ENCODE data around the gene SYT14.

DNA sequence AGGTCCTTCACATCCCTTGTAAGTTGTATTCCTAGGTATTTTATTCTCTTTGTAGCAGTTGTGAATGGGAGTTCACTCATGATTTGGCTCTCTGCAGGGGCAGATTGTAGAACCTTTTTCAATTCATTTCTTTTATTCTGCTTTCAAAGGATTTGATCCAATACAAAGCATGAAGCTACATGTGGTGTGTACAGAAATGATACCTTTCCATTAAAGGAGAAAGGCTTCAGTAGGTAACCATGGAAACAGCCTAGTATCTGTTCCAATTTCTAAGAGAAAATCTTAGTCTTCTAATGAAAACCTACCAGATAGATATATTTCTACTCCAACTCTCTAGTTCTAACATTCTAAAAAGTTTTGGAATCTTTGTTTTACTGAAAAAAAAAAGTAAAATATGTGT lies 105.0 kb downstream of the SYT14 start:
- TF ChIP-seq, protein P1, sequence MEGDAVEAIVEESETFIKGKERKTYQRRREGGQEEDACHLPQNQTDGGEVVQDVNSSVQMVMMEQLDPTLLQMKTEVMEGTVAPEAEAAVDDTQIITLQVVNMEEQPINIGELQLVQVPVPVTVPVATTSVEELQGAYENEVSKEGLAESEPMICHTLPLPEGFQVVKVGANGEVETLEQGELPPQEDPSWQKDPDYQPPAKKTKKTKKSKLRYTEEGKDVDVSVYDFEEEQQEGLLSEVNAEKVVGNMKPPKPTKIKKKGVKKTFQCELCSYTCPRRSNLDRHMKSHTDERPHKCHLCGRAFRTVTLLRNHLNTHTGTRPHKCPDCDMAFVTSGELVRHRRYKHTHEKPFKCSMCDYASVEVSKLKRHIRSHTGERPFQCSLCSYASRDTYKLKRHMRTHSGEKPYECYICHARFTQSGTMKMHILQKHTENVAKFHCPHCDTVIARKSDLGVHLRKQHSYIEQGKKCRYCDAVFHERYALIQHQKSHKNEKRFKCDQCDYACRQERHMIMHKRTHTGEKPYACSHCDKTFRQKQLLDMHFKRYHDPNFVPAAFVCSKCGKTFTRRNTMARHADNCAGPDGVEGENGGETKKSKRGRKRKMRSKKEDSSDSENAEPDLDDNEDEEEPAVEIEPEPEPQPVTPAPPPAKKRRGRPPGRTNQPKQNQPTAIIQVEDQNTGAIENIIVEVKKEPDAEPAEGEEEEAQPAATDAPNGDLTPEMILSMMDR (IDR thresholded peaks at IDR 0.05): no peak
- TF ChIP-seq EP300 (IDR thresholded peaks at IDR 0.05) (no peak), POLR2A (IDR thresholded peaks at IDR 0.05; ENCODE audit: low read depth) (no peak), POLR2AphosphoS5 (IDR thresholded peaks at IDR 0.05) (no peak)
